ENCODE data around the gene HECTD4. TPM values are rescaled to one million over a fixed set of nuclear protein-coding genes. Genes with fewer than 3 reads are reported as not detected.
A peak's percentile ranks its signal among the peaks of the same experiment; 100 is the strongest.

HECTD4 gene
- total RNA-seq, 1 experiment from 2014 or later = 30.0 TPM

GRCh38 chr12:112380663-112381405, 1.4 kb downstream of the HECTD4 start:
- no peak for TF ChIP-seq CTCF (conservative IDR thresholded peaks at IDR 0.05)
- Mint-ChIP-seq H3K36me3 (ENCODE audit: insufficient read depth in 1 of 3, low read depth in 3 of 3) (peaks cover 0 to 6% (median 4%) of the 10 kb centered on the region in 3 experiments; a peak in 4 of 7 replicates), H3K27ac (peak overlapping the region in 2 of 3 experiments; percentile 83 to 94; a peak in 5 of 7 replicates), H3K4me3 (peak overlapping the region; percentile 95 to 99), H3K4me1 (peaks cover 13% of the 10 kb centered on the region in 2 experiments), H3K9me3 (peaks cover 0 to 4% of the 10 kb centered on the region in 2 experiments; a peak in 2 of 5 replicates), H3K27me3 (ENCODE audit: low read depth) (no peaks in the 10 kb centered on the region; the same call in 1 of the 2 replicates)
- DNase-seq = peak; percentile 51
- no peak overlapping the region for H2BK15ac ChIP-seq (ENCODE audit: low read depth, low read length)
- H3K4ac ChIP-seq (ENCODE audit: low read depth, low read length) = no peak overlapping the region
- no peaks in the 10 kb centered on the region for H3K27me3 ChIP-seq (ENCODE audit: insufficient read depth, low read length)
- WGBS (ENCODE audit: extremely low coverage, insufficient read length, low lambda C conversion rate) = no CpG with 5 or more reads among the region's 34 CpGs
- H3K4me2 ChIP-seq (ENCODE audit: insufficient read depth, insufficient read length, low read length) = peak overlapping the region; percentile 78
- H4K8ac ChIP-seq (replicated peaks; ENCODE audit: insufficient read length, low read depth, low read length) = no peak overlapping the region
- no peaks in the 10 kb centered on the region for H3K23me2 ChIP-seq (ENCODE audit: insufficient read length, low read depth, low read length, poor library complexity, severe bottlenecking)
- H3K27ac ChIP-seq (ENCODE audit: insufficient read length, low read depth, low read length) = no peak overlapping the region
- no peak overlapping the region for H4K5ac ChIP-seq (ENCODE audit: insufficient read length, low read depth, low read length)
- peaks cover 7% of the 10 kb centered on the region; the same call in 1 of the 2 replicates for H3K79me2 ChIP-seq (ENCODE audit: insufficient read depth, low read length)
- H2BK12ac ChIP-seq (ENCODE audit: insufficient read length, low read depth, low read length) = no peak overlapping the region
- no peak overlapping the region for H3K14ac ChIP-seq (ENCODE audit: insufficient read depth, low read length)
- no peaks in the 10 kb centered on the region for H3K4me1 ChIP-seq (ENCODE audit: insufficient read depth, low read length)
- no peak overlapping the region for H2AK5ac ChIP-seq (ENCODE audit: insufficient read length, low read length)
- peaks cover 5% of the 10 kb centered on the region for H3K79me1 ChIP-seq (ENCODE audit: insufficient read depth, low read depth, low read length, poor library complexity, severe bottlenecking)
- H2BK20ac ChIP-seq (ENCODE audit: low read depth, low read length, poor library complexity, severe bottlenecking) = no peak overlapping the region
- H3T11ph ChIP-seq (ENCODE audit: low read length) = no peak overlapping the region
- H4K20me1 ChIP-seq (ENCODE audit: control insufficient read depth, insufficient read depth, insufficient read length) = no peaks in the 10 kb centered on the region
- no peaks in the 10 kb centered on the region for H3K9me3 ChIP-seq (ENCODE audit: control insufficient read depth, low read depth, low read length)
- H2BK120ac ChIP-seq (ENCODE audit: low read depth, low read length, poor library complexity, severe bottlenecking) = no peak overlapping the region
- no peak overlapping the region for H3K56ac ChIP-seq (ENCODE audit: insufficient read length, low read depth, low read length)
- H3K23ac ChIP-seq (ENCODE audit: insufficient read length, low read depth, low read length) = no peak overlapping the region
- no peak overlapping the region for H3K18ac ChIP-seq (ENCODE audit: insufficient read length, low read depth, low read length)
- H3K9ac ChIP-seq (ENCODE audit: extremely low read depth, insufficient read length, low read length) = peak overlapping the region; percentile 42
- no peak overlapping the region for H2BK5ac ChIP-seq (ENCODE audit: insufficient read length, low read length)
- H2AFZ ChIP-seq (ENCODE audit: low read length) = no peak overlapping the region
- no peak overlapping the region for H4K91ac ChIP-seq (ENCODE audit: insufficient read length, low read depth, low read length)

Measured in H9 (cell line).